Measurements from ENCODE around the gene LRMDA.

DNA sequence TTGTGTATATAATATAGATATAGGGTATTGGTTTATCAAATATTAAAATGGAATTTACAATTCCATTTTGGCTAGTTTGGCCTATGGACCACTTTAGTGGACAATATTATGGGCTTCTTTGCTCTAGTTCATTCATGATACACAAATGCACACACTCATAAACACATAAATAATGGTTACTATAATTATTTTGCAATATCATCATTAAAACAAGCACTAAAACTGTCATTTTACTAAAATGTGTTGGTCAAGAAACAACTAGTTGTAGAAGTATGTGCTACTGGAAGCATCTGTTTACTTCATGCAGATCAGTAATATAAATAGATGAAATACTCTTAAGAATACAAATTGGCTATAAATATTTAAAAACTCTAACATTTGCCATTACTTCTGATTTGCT is 1131.9 kb downstream of the LRMDA start:
- TF ChIP-seq, protein P1, sequence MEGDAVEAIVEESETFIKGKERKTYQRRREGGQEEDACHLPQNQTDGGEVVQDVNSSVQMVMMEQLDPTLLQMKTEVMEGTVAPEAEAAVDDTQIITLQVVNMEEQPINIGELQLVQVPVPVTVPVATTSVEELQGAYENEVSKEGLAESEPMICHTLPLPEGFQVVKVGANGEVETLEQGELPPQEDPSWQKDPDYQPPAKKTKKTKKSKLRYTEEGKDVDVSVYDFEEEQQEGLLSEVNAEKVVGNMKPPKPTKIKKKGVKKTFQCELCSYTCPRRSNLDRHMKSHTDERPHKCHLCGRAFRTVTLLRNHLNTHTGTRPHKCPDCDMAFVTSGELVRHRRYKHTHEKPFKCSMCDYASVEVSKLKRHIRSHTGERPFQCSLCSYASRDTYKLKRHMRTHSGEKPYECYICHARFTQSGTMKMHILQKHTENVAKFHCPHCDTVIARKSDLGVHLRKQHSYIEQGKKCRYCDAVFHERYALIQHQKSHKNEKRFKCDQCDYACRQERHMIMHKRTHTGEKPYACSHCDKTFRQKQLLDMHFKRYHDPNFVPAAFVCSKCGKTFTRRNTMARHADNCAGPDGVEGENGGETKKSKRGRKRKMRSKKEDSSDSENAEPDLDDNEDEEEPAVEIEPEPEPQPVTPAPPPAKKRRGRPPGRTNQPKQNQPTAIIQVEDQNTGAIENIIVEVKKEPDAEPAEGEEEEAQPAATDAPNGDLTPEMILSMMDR (IDR thresholded peaks at IDR 0.05), result no peak
- no peak for TF ChIP-seq POLR2A (IDR thresholded peaks at IDR 0.05)
